IPS-20b (cell line): ENCODE data around the gene BRINP1.

Source experiments
- H3K27ac ChIP-seq: one replicate; pipeline ENCODE4 v1.5.1; 2013; ENCODE audit warnings: low read length
- H3K27me3 ChIP-seq: 2 replicates; pipeline ENCODE4 v1.6.1; 2013; ENCODE audit warnings: mild to moderate bottlenecking, low read length, inconsistent platforms; ENCODE audit not compliant: insufficient read depth
- H3K36me3 ChIP-seq: 2 replicates; pipeline ENCODE4 v1.6.1; 2013; ENCODE audit warnings: low read depth, mild to moderate bottlenecking, inconsistent platforms, low read length, moderate library complexity; ENCODE audit not compliant: insufficient read depth
- H3K4me1 ChIP-seq: 2 replicates; pipeline ENCODE4 v1.6.1; 2013; ENCODE audit warnings: mild to moderate bottlenecking, control low read depth, inconsistent platforms, low read length, moderate library complexity; ENCODE audit not compliant: insufficient read depth
- H3K4me3 ChIP-seq: 2 replicates; pipeline ENCODE4 v1.5.1; 2013; ENCODE audit warnings: mild to moderate bottlenecking, low read length, inconsistent platforms
- H3K9ac ChIP-seq: 2 replicates; pipeline ENCODE4 v1.6.1; 2013; ENCODE audit warnings: low read depth, mild to moderate bottlenecking, inconsistent platforms, low read length, moderate library complexity
- H3K9me3 ChIP-seq: 2 replicates; pipeline ENCODE4 v1.6.1; 2013; ENCODE audit warnings: mild to moderate bottlenecking, low read depth, low read length, inconsistent platforms; ENCODE audit not compliant: insufficient read depth

BRINP1 gene

GRCh38 chr9:119298076-119298853 lies 71.0 kb downstream of the BRINP1 start:
- H3K27ac ChIP-seq = peak overlapping the region; percentile 25
- peak overlapping the region; percentile 26; the same call in 1 of the 2 replicates for H3K9ac ChIP-seq

GRCh38 chr9:119291554-119291953 lies 77.7 kb downstream of the BRINP1 start:
- Histone ChIP-seq H3K9me3 (no peaks in the 10 kb centered on the region), H3K4me3 (no peak overlapping the region), H3K27ac (no peak overlapping the region), H3K4me1 (peaks cover 39% of the 10 kb centered on the region; the same call in 1 of the 2 replicates), H3K9ac (no peak overlapping the region), H3K36me3 (no peaks in the 10 kb centered on the region), H3K27me3 (no peaks in the 10 kb centered on the region)

More at GRCh38 chr9:119298076-119298853, 71.0 kb downstream of the BRINP1 start:
- Histone ChIP-seq H3K4me3 (peak overlapping the region; percentile 52; the same call in 1 of the 2 replicates), H3K4me1 (peaks cover 21% of the 10 kb centered on the region; the same call in 1 of the 2 replicates), H3K9me3 (no peaks in the 10 kb centered on the region), H3K36me3 (no peaks in the 10 kb centered on the region), H3K27me3 (no peaks in the 10 kb centered on the region)

GRCh38 chr9:119289740-119290433 lies 79.3 kb downstream of the BRINP1 start:
- Histone ChIP-seq H3K9ac (no peak overlapping the region), H3K9me3 (no peaks in the 10 kb centered on the region), H3K27me3 (no peaks in the 10 kb centered on the region)

GRCh38 chr9:119284587-119285337 lies 84.5 kb downstream of the BRINP1 start:
- no peak overlapping the region for H3K4me3 ChIP-seq
- no peaks in the 10 kb centered on the region for H3K36me3 ChIP-seq
- no peak overlapping the region for H3K27ac ChIP-seq
- no peaks in the 10 kb centered on the region for H3K27me3 ChIP-seq
- peaks cover 53% of the 10 kb centered on the region for H3K4me1 ChIP-seq
- no peak overlapping the region for H3K9ac ChIP-seq
- no peaks in the 10 kb centered on the region for H3K9me3 ChIP-seq

More at GRCh38 chr9:119289740-119290433, 79.3 kb downstream of the BRINP1 start:
- H3K36me3 ChIP-seq = no peaks in the 10 kb centered on the region
- H3K27ac ChIP-seq = no peak overlapping the region
- no peak overlapping the region for H3K4me3 ChIP-seq
- peaks cover 40% of the 10 kb centered on the region; the same call in 1 of the 2 replicates for H3K4me1 ChIP-seq

- H3K27ac ChIP-seq = no peak overlapping the region
- H3K4me3 ChIP-seq = peak overlapping the region; percentile 75; the same call in 1 of the 2 replicates
- no peaks in the 10 kb centered on the region for H3K27me3 ChIP-seq
- H3K36me3 ChIP-seq = no peaks in the 10 kb centered on the region
- H3K4me1 ChIP-seq = peaks cover 56% of the 10 kb centered on the region
- H3K9me3 ChIP-seq = no peaks in the 10 kb centered on the region
- no peak overlapping the region; the same call in 1 of the 2 replicates for H3K9ac ChIP-seq
Observed at GRCh38 chr9:119284118-119284517, 85.1 kb downstream of the BRINP1 start.

GRCh38 chr9:119283078-119283794 lies 86.0 kb downstream of the BRINP1 start:
- H3K4me3 ChIP-seq = peak overlapping the region; percentile 75
- H3K27me3 ChIP-seq = no peaks in the 10 kb centered on the region
- H3K9ac ChIP-seq = peak overlapping the region; percentile 83
- no peaks in the 10 kb centered on the region for H3K36me3 ChIP-seq
- H3K27ac ChIP-seq = peak overlapping the region; percentile 76
- peaks cover 53% of the 10 kb centered on the region for H3K4me1 ChIP-seq
- no peaks in the 10 kb centered on the region for H3K9me3 ChIP-seq

GRCh38 chr9:119282476-119283077 lies 86.7 kb downstream of the BRINP1 start:
- H3K9ac ChIP-seq = peak overlapping the region; percentile 83

GRCh38 chr9:119280740-119281485 lies 88.3 kb downstream of the BRINP1 start:
- peaks cover 41% of the 10 kb centered on the region for H3K4me1 ChIP-seq
- H3K9ac ChIP-seq = no peak overlapping the region
- no peak overlapping the region for H3K27ac ChIP-seq
- H3K9me3 ChIP-seq = no peaks in the 10 kb centered on the region
- H3K4me3 ChIP-seq = no peak overlapping the region
- H3K36me3 ChIP-seq = no peaks in the 10 kb centered on the region
- H3K27me3 ChIP-seq = no peaks in the 10 kb centered on the region

More at GRCh38 chr9:119282476-119283077, 86.7 kb downstream of the BRINP1 start:
- H3K27ac ChIP-seq = peak overlapping the region; percentile 48
- H3K4me1 ChIP-seq = peaks cover 46% of the 10 kb centered on the region
- no peaks in the 10 kb centered on the region for H3K27me3 ChIP-seq
- H3K4me3 ChIP-seq = peak overlapping the region; percentile 75
- H3K36me3 ChIP-seq = no peaks in the 10 kb centered on the region
- no peaks in the 10 kb centered on the region for H3K9me3 ChIP-seq

- Histone ChIP-seq H3K27ac (no peak overlapping the region), H3K9ac (no peak overlapping the region), H3K36me3 (no peaks in the 10 kb centered on the region), H3K4me3 (no peak overlapping the region), H3K9me3 (no peaks in the 10 kb centered on the region), H3K27me3 (no peaks in the 10 kb centered on the region), H3K4me1 (peaks cover 30% of the 10 kb centered on the region)
Observed at GRCh38 chr9:119278171-119278570, 91.1 kb downstream of the BRINP1 start.

GRCh38 chr9:119273984-119274665 lies 95.1 kb downstream of the BRINP1 start:
- no peak overlapping the region for H3K4me3 ChIP-seq
- no peaks in the 10 kb centered on the region for H3K27me3 ChIP-seq
- H3K4me1 ChIP-seq = peaks cover 16% of the 10 kb centered on the region; the same call in 1 of the 2 replicates
- H3K9me3 ChIP-seq = no peaks in the 10 kb centered on the region
- no peaks in the 10 kb centered on the region for H3K36me3 ChIP-seq
- H3K9ac ChIP-seq = no peak overlapping the region
- H3K27ac ChIP-seq = no peak overlapping the region
